Measurements from ENCODE around the gene ADGRL2.
A peak's percentile ranks its signal among the peaks of the same experiment; 100 is the strongest.

The ADGRL2 gene

GRCh38 chr1:81800695-81801650, at the start of gene ADGRL2:
ADGRL2 (plus strand) TSS chr1:81800934; CDS start chr1:81836985, 36,051 bp downstream.
- no peak for DNase-seq (ENCODE audit: low spot score)

GRCh38 chr1:81752840-81753239, 47.9 kb upstream of the ADGRL2 start:
- DNase-seq (ENCODE audit: low spot score): no peak

- no peak for DNase-seq (ENCODE audit: low spot score)
Measured at GRCh38 chr1:81754424-81754823, 46.3 kb upstream of the ADGRL2 start.

- DNase-seq (ENCODE audit: low spot score): no peak
Measured at GRCh38 chr1:81756872-81757271, 43.9 kb upstream of the ADGRL2 start.

- DNase-seq (ENCODE audit: low spot score): no peak
Measured at GRCh38 chr1:81757398-81758020, 43.2 kb upstream of the ADGRL2 start.

- DNase-seq (ENCODE audit: low spot score): no peak
Measured at GRCh38 chr1:81758181-81758580, 42.6 kb upstream of the ADGRL2 start.

- no peak for DNase-seq (ENCODE audit: low spot score)
Measured at GRCh38 chr1:81760477-81761097, 40.1 kb upstream of the ADGRL2 start.

- DNase-seq (ENCODE audit: low spot score): no peak
Measured at GRCh38 chr1:81775510-81775909, 25.2 kb upstream of the ADGRL2 start.

GRCh38 chr1:81780705-81781454, 19.9 kb upstream of the ADGRL2 start:
- no peak for DNase-seq (ENCODE audit: low spot score)

- DNase-seq (ENCODE audit: low spot score): no peak
Measured at GRCh38 chr1:81781749-81782148, 19.0 kb upstream of the ADGRL2 start.

- DNase-seq (ENCODE audit: low spot score): no peak
Measured at GRCh38 chr1:81792184-81792583, 8.6 kb upstream of the ADGRL2 start.

GRCh38 chr1:81797701-81798100, 3.0 kb upstream of the ADGRL2 start:
- DNase-seq (ENCODE audit: low spot score): no peak

- no peak for DNase-seq (ENCODE audit: low spot score)
Measured at GRCh38 chr1:81799939-81800694, 617 bp upstream of the ADGRL2 start.

GRCh38 chr1:81801651-81802456, 1.1 kb downstream of the ADGRL2 start:
- DNase-seq (ENCODE audit: low spot score): no peak

- no peak for DNase-seq (ENCODE audit: low spot score)
Measured at GRCh38 chr1:81802457-81802706, 1.6 kb downstream of the ADGRL2 start.

- DNase-seq (ENCODE audit: low spot score): peak; percentile 13
Measured at GRCh38 chr1:81802707-81803430, 2.1 kb downstream of the ADGRL2 start.

GRCh38 chr1:81803431-81804110, 2.8 kb downstream of the ADGRL2 start:
- DNase-seq (ENCODE audit: low spot score): no peak

GRCh38 chr1:81804312-81804711, 3.6 kb downstream of the ADGRL2 start:
- no peak for DNase-seq (ENCODE audit: low spot score)
